ENCODE results near the gene LARP4B. TPM values are rescaled to one million over a fixed set of nuclear protein-coding genes. Genes with fewer than 3 reads are reported as not detected.

LARP4B gene
- polyA plus RNA-seq, 1 donor from 2014 or later, result 14.2 TPM

DNA sequence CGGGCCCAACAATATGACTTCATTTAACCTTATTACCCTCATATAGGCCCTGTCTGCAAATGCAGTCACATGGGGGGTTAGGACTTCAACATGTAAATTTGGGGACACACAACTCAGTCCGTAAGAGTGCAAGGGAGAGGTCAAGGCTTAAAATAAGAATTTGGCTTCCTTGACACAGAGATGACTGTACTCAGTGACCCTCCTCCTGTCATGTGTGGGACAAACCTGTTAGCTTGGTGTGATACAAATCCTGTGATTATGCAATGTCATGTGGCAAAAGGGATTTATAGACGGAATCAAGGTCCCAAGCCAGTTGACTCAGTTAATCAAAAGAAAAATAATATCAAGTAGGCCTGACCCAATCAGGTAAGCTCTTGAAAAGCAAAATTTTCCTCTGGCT is 30.8 kb upstream of the LARP4B start:
- no peak overlapping the region for H3K27ac ChIP-seq (ENCODE audit: low read length)
- H3K27me3 ChIP-seq (ENCODE audit: insufficient read depth, low read depth, low read length), result no peaks in the 10 kb centered on the region

GRCh38 chr10:958856-959255 is 27.4 kb upstream of the LARP4B start:
- no peak for TF ChIP-seq EP300 (conservative IDR thresholded peaks at IDR 0.05; ENCODE audit: poor library complexity, severe bottlenecking)
- TF ChIP-seq MXI1 (conservative IDR thresholded peaks at IDR 0.05; ENCODE audit: poor library complexity, severe bottlenecking), result no peak
- TF ChIP-seq, protein P1, sequence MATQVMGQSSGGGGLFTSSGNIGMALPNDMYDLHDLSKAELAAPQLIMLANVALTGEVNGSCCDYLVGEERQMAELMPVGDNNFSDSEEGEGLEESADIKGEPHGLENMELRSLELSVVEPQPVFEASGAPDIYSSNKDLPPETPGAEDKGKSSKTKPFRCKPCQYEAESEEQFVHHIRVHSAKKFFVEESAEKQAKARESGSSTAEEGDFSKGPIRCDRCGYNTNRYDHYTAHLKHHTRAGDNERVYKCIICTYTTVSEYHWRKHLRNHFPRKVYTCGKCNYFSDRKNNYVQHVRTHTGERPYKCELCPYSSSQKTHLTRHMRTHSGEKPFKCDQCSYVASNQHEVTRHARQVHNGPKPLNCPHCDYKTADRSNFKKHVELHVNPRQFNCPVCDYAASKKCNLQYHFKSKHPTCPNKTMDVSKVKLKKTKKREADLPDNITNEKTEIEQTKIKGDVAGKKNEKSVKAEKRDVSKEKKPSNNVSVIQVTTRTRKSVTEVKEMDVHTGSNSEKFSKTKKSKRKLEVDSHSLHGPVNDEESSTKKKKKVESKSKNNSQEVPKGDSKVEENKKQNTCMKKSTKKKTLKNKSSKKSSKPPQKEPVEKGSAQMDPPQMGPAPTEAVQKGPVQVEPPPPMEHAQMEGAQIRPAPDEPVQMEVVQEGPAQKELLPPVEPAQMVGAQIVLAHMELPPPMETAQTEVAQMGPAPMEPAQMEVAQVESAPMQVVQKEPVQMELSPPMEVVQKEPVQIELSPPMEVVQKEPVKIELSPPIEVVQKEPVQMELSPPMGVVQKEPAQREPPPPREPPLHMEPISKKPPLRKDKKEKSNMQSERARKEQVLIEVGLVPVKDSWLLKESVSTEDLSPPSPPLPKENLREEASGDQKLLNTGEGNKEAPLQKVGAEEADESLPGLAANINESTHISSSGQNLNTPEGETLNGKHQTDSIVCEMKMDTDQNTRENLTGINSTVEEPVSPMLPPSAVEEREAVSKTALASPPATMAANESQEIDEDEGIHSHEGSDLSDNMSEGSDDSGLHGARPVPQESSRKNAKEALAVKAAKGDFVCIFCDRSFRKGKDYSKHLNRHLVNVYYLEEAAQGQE (IDR thresholded peaks at IDR 0.05; ENCODE audit: borderline replicate concordance), result no peak
- no peak for TF ChIP-seq EZH2 (IDR thresholded peaks at IDR 0.05; ENCODE audit: borderline replicate concordance, insufficient read depth, low read length, poor library complexity, severe bottlenecking)
- TF ChIP-seq POLR2AphosphoS5 (IDR thresholded peaks at IDR 0.05), result no peak
- TF ChIP-seq CTCF (IDR thresholded peaks at IDR 0.05; ENCODE audit: poor library complexity, severe bottlenecking), result no peak
- Histone ChIP-seq H3K9ac (ENCODE audit: low read length) (no peak overlapping the region), H3K36me3 (ENCODE audit: insufficient read depth, low read length) (no peaks in the 10 kb centered on the region), H3K4me3 (ENCODE audit: low read length) (no peak overlapping the region), H3K4me2 (ENCODE audit: low read length) (no peak overlapping the region), H4K20me1 (ENCODE audit: insufficient read depth) (no peaks in the 10 kb centered on the region), H3K79me2 (replicated peaks; ENCODE audit: insufficient read depth, low read length) (no peaks in the 10 kb centered on the region), H3K9me2 (ENCODE audit: insufficient read depth, low read length) (no peaks in the 10 kb centered on the region), H2AFZ (ENCODE audit: low read depth, low read length) (no peak overlapping the region), H3F3A (ENCODE audit: insufficient read depth, low read length, poor library complexity, severe bottlenecking) (no peaks in the 10 kb centered on the region), H3K27ac (ENCODE audit: low read length) (no peak overlapping the region), H3K9me3 (ENCODE audit: low read length) (no peaks in the 10 kb centered on the region), H3K27me3 (ENCODE audit: insufficient read depth, low read depth, low read length) (no peaks in the 10 kb centered on the region)

More for the DNA sequence above, 30.8 kb upstream of the LARP4B start:
- no peaks in the 10 kb centered on the region for H4K20me1 ChIP-seq (ENCODE audit: insufficient read depth)
- H3K4me3 ChIP-seq (ENCODE audit: low read length), result no peak overlapping the region
- no peak overlapping the region for H3K9ac ChIP-seq (ENCODE audit: low read length)
- H3K9me2 ChIP-seq (ENCODE audit: insufficient read depth, low read length), result no peaks in the 10 kb centered on the region
- no peaks in the 10 kb centered on the region for H3F3A ChIP-seq (ENCODE audit: insufficient read depth, low read length, poor library complexity, severe bottlenecking)
- no peak for TF ChIP-seq SMC3 (conservative IDR thresholded peaks at IDR 0.05; ENCODE audit: poor library complexity)
- no peak for TF ChIP-seq EP300 (conservative IDR thresholded peaks at IDR 0.05; ENCODE audit: poor library complexity, severe bottlenecking)
- TF ChIP-seq, protein P1 (IDR thresholded peaks at IDR 0.05; ENCODE audit: borderline replicate concordance), result no peak
- TF ChIP-seq POLR2AphosphoS5 (IDR thresholded peaks at IDR 0.05), result no peak
- no peak for TF ChIP-seq RAD21 (conservative IDR thresholded peaks at IDR 0.05)
- TF ChIP-seq CTCF (IDR thresholded peaks at IDR 0.05; ENCODE audit: poor library complexity, severe bottlenecking), result no peak
- TF ChIP-seq MXI1 (conservative IDR thresholded peaks at IDR 0.05; ENCODE audit: poor library complexity, severe bottlenecking), result no peak
- TF ChIP-seq EZH2 (IDR thresholded peaks at IDR 0.05; ENCODE audit: borderline replicate concordance, insufficient read depth, low read length, poor library complexity, severe bottlenecking), result no peak
- TF ChIP-seq TAF1 (IDR thresholded peaks at IDR 0.05; ENCODE audit: low read depth), result no peak
- H3K9me3 ChIP-seq (ENCODE audit: low read length), result no peaks in the 10 kb centered on the region
- H3K4me2 ChIP-seq (ENCODE audit: low read length), result no peak overlapping the region
- no peaks in the 10 kb centered on the region for H3K79me2 ChIP-seq (replicated peaks; ENCODE audit: insufficient read depth, low read length)
- H3K36me3 ChIP-seq (ENCODE audit: insufficient read depth, low read length), result no peaks in the 10 kb centered on the region
- no peak overlapping the region for H2AFZ ChIP-seq (ENCODE audit: low read depth, low read length)
